ENCODE data around the gene CCDC174.

CCDC174 gene

DNA sequence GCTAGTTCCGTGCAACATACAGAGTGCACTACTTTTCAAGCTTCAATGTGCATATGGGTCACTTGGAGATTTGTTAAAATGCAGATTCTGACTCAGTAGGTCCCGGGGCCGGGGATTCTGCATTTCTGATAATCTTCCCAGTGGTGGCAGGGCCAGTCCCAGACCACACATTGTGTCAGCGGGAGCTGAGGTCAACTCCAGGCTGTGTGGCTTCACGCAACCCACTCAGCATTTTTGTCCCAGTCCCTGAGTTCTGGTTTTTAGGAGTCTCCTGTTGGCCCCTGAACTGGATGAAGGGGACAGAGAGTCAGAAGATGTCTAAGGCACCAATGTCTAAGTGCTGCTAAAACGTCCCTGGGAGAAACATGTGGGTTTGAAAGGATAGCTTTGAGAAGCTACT is 26.1 kb upstream of the CCDC174 start:
- DNase-seq (ENCODE audit: low read depth, low spot score): no peak

DNA sequence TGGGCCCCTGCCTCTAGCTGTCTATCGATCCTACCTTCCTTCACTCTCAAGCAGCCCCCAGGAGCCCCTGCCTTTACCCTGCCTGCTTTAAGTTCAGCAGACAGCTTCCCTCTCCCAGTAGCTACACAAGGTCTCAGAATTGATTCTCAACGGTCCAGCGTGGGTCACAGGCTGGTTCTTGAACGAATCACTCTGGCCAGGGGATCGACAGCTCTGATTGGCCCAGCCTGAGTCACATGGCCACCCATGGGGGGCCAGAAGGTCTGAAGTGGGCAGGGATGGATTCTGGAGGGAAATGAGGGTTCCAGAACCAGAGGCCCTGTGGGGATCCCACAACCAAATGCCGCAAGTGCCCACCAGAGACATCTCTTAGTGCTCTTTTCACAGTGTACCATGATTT is 23.7 kb upstream of the CCDC174 start:
- no peak for DNase-seq (ENCODE audit: low read depth, low spot score)

DNA sequence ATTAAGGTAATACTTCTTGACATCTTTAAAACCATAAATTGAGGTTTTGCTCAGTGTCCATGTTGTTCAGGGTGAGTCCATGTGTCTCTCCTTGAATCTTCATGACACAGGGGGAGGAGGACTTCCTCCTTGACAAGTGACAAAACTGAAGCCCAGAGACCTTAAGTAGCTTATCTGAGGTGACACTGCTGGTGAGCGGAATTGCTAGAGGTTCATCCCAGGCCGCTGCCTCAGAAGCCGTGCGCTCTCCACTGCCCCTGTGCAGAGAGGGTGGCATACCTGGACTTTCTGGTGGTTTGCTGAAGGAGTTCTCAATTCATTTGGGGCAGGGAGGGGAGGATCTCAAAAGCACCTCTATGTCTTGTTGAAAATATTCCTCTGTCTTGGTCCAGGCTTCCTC is 23.2 kb upstream of the CCDC174 start:
- no peak for DNase-seq (ENCODE audit: low read depth, low spot score)

GRCh38 chr3:14630404-14631100 is 21.0 kb upstream of the CCDC174 start:
- no peak for DNase-seq (ENCODE audit: low read depth, low spot score)

DNA sequence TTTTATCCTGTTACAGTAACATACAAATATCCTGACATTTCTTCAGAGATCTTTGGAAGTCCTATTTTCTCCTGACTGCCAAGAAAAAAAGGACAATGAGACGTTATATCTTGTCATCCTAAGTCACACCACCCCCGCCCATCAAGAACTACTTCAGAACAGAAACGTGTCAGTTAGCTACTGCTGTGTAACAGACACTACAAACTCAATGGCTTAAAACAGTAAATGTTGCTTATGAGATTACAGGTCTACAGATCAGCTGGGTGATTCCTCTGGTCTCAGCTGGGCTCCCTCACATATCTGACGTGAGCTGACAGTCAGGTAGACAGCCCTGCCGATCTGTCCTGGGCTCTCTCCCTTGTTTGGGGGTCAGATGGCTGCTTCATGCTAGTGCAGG is 20.5 kb upstream of the CCDC174 start:
- DNase-seq (ENCODE audit: low read depth, low spot score): no peak

DNA sequence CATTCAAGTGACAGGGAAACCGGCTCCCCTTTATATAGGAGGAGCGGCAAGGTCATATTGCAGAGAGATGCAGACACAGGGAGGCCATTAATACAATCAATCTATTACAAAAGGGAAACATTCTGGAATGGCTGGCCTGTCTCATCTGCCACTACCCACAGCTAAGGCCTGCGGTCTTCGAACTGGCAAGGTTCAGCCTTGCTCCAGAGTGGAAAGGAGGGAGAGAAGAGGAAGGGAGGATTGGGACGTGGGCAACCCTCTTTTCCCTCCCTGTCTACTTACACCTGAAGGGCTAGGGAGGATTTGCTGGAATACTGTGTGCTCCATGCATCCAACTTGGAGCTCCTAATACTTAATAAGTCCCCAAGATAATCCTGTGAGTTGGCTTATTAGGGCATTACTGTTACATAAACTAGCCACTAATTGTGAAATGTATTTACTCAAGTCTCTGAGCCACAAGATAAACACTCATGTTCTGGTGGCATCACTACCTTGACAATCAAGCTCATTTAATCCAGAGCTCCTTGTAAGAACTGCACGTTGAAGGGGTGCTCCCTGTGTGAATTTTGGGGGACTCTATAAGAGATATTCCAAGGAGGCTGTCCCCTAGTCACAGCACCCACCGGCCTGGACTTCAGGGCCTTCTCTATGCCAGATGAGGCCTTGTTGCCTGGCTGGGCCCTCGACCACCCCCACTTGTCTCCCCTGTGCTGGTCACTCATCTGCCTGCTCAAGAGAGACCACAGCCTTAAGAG is 19.7 kb upstream of the CCDC174 start:
- DNase-seq (ENCODE audit: low read depth, low spot score): no peak

GRCh38 chr3:14632442-14632930 is 19.1 kb upstream of the CCDC174 start:
- no peak for DNase-seq (ENCODE audit: low read depth, low spot score)

DNA sequence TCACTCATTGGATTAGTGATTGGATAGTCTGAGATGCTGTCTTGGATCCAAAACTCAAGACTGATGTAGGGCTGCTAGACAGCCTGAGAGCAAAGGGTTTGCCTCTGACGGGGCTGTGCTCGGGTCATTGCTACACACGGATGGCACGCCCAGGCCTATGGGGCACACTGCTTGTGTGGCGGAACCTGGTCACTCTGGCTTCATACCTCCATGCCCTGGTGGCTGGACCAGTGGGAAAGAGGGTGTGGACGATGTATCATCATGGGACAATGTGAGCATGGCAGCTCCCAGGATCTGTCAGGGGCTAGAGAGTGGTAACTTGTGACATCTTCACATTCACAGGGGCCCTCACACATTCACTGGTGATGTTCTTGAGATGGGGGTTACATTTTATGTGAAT is 18.1 kb upstream of the CCDC174 start:
- no peak for DNase-seq (ENCODE audit: low read depth, low spot score)

- DNase-seq (ENCODE audit: low read depth, low spot score): no peak
These were observed 17.6 kb upstream of the CCDC174 start for GRCh38 chr3:14633819-14634424.

DNA sequence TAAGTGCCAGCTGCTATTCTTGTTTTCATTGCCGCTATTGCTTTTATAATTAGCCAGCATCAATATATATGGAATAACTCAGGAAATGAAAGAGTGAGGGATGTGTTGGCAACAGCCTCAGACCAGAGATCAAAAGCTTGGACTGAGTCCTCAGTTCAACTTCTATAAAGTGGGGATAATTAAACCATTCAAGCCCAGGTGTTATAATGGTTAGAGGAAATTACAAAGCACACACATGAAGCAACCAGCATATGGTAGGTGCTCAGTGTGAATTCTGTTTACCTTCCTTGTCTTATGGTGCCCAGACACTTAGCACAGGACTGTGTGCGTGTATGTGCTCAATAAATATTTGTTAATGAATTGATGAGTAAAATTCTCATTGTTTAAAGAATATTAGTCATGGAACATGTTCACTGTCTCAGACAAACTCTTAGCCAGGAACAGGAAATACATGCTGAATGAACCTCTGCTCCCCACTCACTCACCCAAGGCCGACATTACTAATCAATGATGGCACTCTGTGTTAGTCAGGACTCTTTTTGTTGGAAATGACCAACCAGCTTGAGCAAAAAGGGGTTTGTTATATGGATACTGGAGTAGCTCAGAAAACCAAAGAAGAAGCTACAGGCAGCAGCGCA is 16.7 kb upstream of the CCDC174 start:
- no peak for DNase-seq (ENCODE audit: low read depth, low spot score)

- DNase-seq (ENCODE audit: low read depth, low spot score): no peak
These were observed 15.0 kb upstream of the CCDC174 start for GRCh38 chr3:14636496-14637087.

DNA sequence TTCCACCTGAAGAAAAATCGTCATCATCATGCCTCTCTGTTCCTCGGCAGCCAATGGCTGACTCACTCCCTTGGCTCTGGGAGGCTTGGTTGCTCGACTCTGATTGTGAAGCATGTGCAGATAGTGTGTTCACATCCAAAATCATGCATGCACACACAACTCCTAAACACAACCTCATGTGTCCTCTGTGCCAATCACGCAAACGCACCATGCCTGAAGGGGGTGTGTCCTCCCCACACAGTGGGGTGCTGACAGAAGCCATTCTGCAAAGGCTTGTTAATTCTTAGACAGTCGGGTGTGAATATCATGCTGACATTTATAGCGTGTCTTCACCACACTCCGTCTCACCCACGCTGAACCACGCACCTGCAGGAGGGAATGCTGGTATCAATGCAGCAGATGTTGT is 11.4 kb upstream of the CCDC174 start:
- DNase-seq (ENCODE audit: low read depth, low spot score): no peak

DNA sequence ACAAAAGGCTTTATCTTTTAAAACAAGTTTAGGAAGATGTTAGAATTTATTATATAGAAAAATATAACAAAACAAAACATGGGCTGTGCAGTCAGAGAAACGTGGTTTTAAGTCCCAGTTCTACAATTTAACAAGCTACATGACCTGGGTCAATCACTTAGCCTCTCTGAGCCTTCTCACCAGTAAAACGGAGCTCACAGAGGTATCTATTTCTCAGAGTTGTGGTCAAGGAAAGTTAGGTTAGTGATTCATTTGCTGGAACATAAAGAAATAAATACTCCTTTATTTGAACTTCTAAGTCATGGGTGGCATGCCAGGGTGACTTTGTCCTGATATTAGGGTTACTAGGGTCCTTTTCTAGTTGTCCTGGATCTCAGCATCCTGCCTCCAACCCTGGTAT is 10.8 kb upstream of the CCDC174 start:
- no peak for DNase-seq (ENCODE audit: low read depth, low spot score)

DNA sequence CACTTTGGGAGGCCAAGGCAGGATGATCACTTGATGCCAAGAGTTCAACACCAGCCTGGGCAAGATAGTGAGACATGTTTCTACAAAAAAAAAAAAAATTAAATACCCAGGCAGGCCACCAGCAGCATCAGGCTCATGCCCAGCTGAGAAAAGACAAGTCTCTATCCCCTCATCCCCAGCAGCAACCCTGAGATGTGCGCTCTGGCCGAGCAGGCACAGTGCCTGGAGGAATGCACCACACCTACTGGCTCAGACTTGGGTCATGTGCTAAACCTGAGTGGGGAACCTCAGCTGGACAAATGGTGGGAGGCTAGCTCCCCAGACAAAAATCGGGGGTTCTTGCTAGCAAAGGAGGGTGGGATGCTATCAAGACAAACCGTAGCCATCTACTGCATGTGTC is 10.2 kb upstream of the CCDC174 start:
- no peak for DNase-seq (ENCODE audit: low read depth, low spot score)

DNA sequence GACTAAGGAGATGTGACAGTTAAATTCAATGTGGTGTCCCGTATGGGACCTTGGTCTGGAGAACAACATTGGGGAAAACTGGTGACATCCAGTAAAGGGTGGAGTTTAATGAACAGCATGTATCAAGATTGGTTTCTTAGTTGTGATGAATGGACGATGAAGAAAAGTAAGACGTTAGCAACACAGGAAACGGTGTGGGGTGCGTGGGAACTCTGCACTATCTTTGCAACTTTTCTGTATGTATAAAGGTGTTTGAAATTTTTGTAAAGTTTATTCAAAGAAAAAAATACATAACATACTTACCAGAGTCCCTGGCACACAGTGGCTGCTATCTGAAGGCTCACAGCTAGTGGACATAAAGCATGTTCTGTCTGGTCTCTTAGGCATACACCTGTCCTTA is 6.1 kb upstream of the CCDC174 start:
- DNase-seq (ENCODE audit: low read depth, low spot score): no peak

- no peak for DNase-seq (ENCODE audit: low read depth, low spot score)
These were observed 5.4 kb upstream of the CCDC174 start for GRCh38 chr3:14646131-14646573.

- peak; percentile 12 for DNase-seq (ENCODE audit: low read depth, low spot score)
These were observed 4.8 kb upstream of the CCDC174 start for GRCh38 chr3:14646589-14647413.

- DNase-seq (ENCODE audit: low read depth, low spot score): no peak
These were observed 3.3 kb upstream of the CCDC174 start for GRCh38 chr3:14647976-14648955.

GRCh38 chr3:14649466-14649865 is 2.1 kb upstream of the CCDC174 start:
- DNase-seq (ENCODE audit: low read depth, low spot score): no peak

- DNase-seq (ENCODE audit: low read depth, low spot score): no peak
These were observed 1.4 kb upstream of the CCDC174 start for GRCh38 chr3:14650193-14650592.
